GM23248 (cell line): Measurements from ENCODE around the gene RRP1. TPM values are rescaled to one million over a fixed set of nuclear protein-coding genes. Genes with fewer than 3 reads are reported as not detected.

ENCODE experiments used
- DNase-seq: peaks from one replicate; pipeline ENCODE4 v3.0.0-alpha.2; 2015
- H2AFZ ChIP-seq: fragments of 200-600 bp; sonication (generic); 2 replicates; pipeline ENCODE4 v1.6.1; 2016; ENCODE audit warnings: antibody characterized with exemption
- H3F3A ChIP-seq: fragments of 200-600 bp; sonication (generic); 2 replicates; pipeline ENCODE4 v1.6.1; 2016; ENCODE audit warnings: mild to moderate bottlenecking, antibody characterized with exemption, mixed run types; ENCODE audit not compliant: insufficient read depth
- H3K27ac ChIP-seq: fragments of 200-600 bp; sonication (generic); 2 replicates; pipeline ENCODE4 v1.5.1; 2016; ENCODE audit warnings: mild to moderate bottlenecking
- H3K27me3 ChIP-seq: fragments of 200-600 bp; sonication (generic); replicated peaks from 2 replicates; pipeline ENCODE4 v1.6.1; 2016; ENCODE audit warnings: mild to moderate bottlenecking; ENCODE audit not compliant: insufficient read depth
- H3K36me3 ChIP-seq: fragments of 200-600 bp; sonication (generic); 2 replicates; pipeline ENCODE4 v1.6.1; 2016; ENCODE audit warnings: low read depth, mild to moderate bottlenecking
- H3K4me1 ChIP-seq: fragments of 200-600 bp; sonication (generic); 2 replicates; pipeline ENCODE4 v1.6.1; 2016; ENCODE audit warnings: mild to moderate bottlenecking; ENCODE audit not compliant: insufficient read depth
- H3K4me2 ChIP-seq: fragments of 200-600 bp; sonication (generic); one replicate; pipeline ENCODE4 v1.6.1; 2016; ENCODE audit warnings: mild to moderate bottlenecking; ENCODE audit not compliant: unreplicated experiment
- H3K4me3 ChIP-seq: fragments of 200-600 bp; sonication (generic); 2 replicates; pipeline ENCODE4 v1.5.1; 2016; ENCODE audit warnings: mild to moderate bottlenecking
- H3K79me2 ChIP-seq: fragments of 200-600 bp; sonication (generic); 2 replicates; pipeline ENCODE4 v1.6.1; 2016; ENCODE audit warnings: mild to moderate bottlenecking; ENCODE audit not compliant: insufficient read depth
- H3K9ac ChIP-seq: fragments of 200-600 bp; sonication (generic); 2 replicates; pipeline ENCODE4 v1.6.1; 2016; ENCODE audit warnings: mild to moderate bottlenecking
- H3K9me2 ChIP-seq: fragments of 200-600 bp; sonication (generic); 2 replicates; pipeline ENCODE4 v1.6.1; 2016; ENCODE audit warnings: mixed run types, mild to moderate bottlenecking, moderate library complexity; ENCODE audit not compliant: insufficient read depth
- H3K9me3 ChIP-seq: fragments of 200-600 bp; sonication (generic); one replicate; pipeline ENCODE4 v1.6.1; 2017; ENCODE audit warnings: low read depth
- H4K20me1 ChIP-seq: fragments of 200-600 bp; sonication (generic); 2 replicates; pipeline ENCODE4 v1.6.0; 2016; ENCODE audit not compliant: insufficient read depth
- EZH2 ChIP-seq: fragments of 200-600 bp; sonication (generic); IDR thresholded peaks from 2 replicates; pipeline ENCODE4 v1.6.1; 2018; ENCODE audit warnings: antibody characterized with exemption, mild to moderate bottlenecking; ENCODE audit not compliant: insufficient read depth, poor library complexity, severe bottlenecking
- EZH2phosphoT487 ChIP-seq: fragments of 200-600 bp; sonication (generic); IDR thresholded peaks from 2 replicates; pipeline ENCODE4 v1.6.1; 2018; ENCODE audit warnings: antibody characterized with exemption, moderate library complexity, mild to moderate bottlenecking, low read depth; ENCODE audit not compliant: insufficient read depth
- WGBS, 2 experiments: methylation state at CpG; one replicate each; pipeline ENCODE4 v1.1.6; 2015 to 2017; ENCODE audit warnings: low lambda C conversion rate in 2 of 2, low coverage in 1 of 2; ENCODE audit errors: missing lambda C conversion rate in 2 of 2; 5-methylcytosine and 5-hydroxymethylcytosine counted together
- in situ Hi-C: fragments of 300-500 bp; cut with MboI; formaldehyde crosslinking; loops from 2 replicates; pipeline ENCODE4 v1.15.0; 2020
- polyA plus RNA-seq: library from polyadenylated mRNA; unstranded; fragments of >200 nt; fragmentation: Nextera tagmentation; extraction: Ambion mirVana; gene quantifications from 2 replicates; pipeline ENCODE4 v1.2.1, GENCODE V29; 2016
- total RNA-seq: library from RNA; depleted of rRNA; stranded (reverse); fragments of >200 nt; shearing (Covaris generic); gene quantifications from 2 replicates; pipeline ENCODE4 v1.2.3, GENCODE V29; 2014

The RRP1 gene
- total and polyA plus RNA-seq, 2 experiments from 2014 or later, result 17.6 to 22.3 TPM

GRCh38 chr21:43772425-43772821, 17.0 kb upstream of the RRP1 start:
- 67 to 72% methylated on average over 6 of the region's 6 CpGs for WGBS, 2 experiments
- H2AFZ ChIP-seq, result no peak overlapping the region
- H3K79me2 ChIP-seq, result peaks cover 24% of the 10 kb centered on the region
- H3K4me1 ChIP-seq, result peaks cover 8% of the 10 kb centered on the region
- no peaks in the 10 kb centered on the region for H3F3A ChIP-seq
- H3K9me3 ChIP-seq, result no peaks in the 10 kb centered on the region
- in situ Hi-C loops, result no loop called here
- DNase-seq, result no peak
- no peaks in the 10 kb centered on the region for H4K20me1 ChIP-seq
- no peaks in the 10 kb centered on the region for H3K9me2 ChIP-seq
- no peaks in the 10 kb centered on the region for H3K27me3 ChIP-seq
- no peak overlapping the region for H3K9ac ChIP-seq
- H3K4me2 ChIP-seq, result no peak overlapping the region
- H3K4me3 ChIP-seq, result no peak overlapping the region
- H3K27ac ChIP-seq, result no peak overlapping the region
- TF ChIP-seq EZH2phosphoT487 (no peak), EZH2 (no peak)
- peaks cover 9% of the 10 kb centered on the region for H3K36me3 ChIP-seq

DNA sequence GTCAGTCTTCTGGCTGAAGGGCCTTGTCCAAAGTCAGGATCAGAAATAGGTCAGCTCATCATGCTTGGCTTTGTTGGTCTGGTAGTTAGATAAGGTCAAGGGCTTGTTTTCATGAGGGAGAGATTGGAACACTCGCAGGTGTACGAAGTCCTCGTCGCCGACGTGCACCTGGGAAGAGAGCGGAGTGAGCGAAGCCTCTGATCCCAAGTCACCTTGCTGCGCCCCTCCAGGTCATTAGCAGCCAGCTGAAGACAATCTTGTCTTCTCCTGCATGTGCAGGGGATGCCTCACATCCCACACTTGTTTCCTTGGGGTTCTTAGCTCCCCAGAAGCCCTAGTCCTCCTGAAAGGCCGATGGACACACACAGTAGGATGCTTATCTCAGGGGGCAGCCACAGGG, 15.2 kb upstream of the RRP1 start:
- no peaks in the 10 kb centered on the region for H3K27me3 ChIP-seq
- no peak overlapping the region for H3K9ac ChIP-seq
- TF ChIP-seq EZH2phosphoT487 (no peak), EZH2 (no peak)
- no peak overlapping the region for H3K27ac ChIP-seq
- no peak overlapping the region for H2AFZ ChIP-seq
- no peak overlapping the region for H3K4me2 ChIP-seq
- no peaks in the 10 kb centered on the region for H4K20me1 ChIP-seq
- no peaks in the 10 kb centered on the region for H3K9me2 ChIP-seq
- H3K36me3 ChIP-seq, result peaks cover 9% of the 10 kb centered on the region
- in situ Hi-C loops, result no loop called here
- H3K9me3 ChIP-seq, result no peaks in the 10 kb centered on the region
- no peaks in the 10 kb centered on the region for H3F3A ChIP-seq
- H3K4me1 ChIP-seq, result no peaks in the 10 kb centered on the region
- DNase-seq, result no peak
- H3K4me3 ChIP-seq, result 0 out of 2 replicates have a peak overlapping the region, but pooled peaks have one; percentile 92
- peaks cover 24% of the 10 kb centered on the region for H3K79me2 ChIP-seq
- WGBS, 2 experiments, result 97 to 99% methylated on average over 10 of the region's 10 CpGs

DNA sequence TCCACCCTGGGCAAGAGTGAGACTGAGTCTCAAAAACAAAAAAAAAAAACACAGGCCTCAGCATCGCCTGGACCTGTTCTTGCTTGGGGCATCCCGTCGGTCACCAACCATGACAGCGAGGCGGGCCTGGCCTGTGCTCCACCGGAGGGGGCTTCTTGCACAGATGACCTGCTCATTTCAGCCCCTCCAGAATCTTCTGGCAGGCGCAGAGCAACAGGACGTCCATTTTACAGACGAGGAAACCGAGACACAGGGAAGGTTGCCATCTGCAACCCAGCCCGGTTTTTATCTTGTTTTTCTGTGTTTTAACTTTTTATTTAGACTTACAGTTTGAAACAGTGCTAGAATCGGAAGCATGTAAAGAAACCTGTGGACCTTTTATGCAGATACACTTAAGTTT, 14.2 kb upstream of the RRP1 start:
- TF ChIP-seq EZH2phosphoT487, result no peak
- WGBS, 2 experiments, result 62 to 72% methylated on average over 12 of the region's 12 CpGs
- in situ Hi-C loops, result no loop called here
- Histone ChIP-seq H3K4me3 (peak overlapping the region; percentile 92), H3F3A (no peaks in the 10 kb centered on the region), H2AFZ (peak overlapping the region; percentile 78), H3K9me2 (no peaks in the 10 kb centered on the region), H4K20me1 (no peaks in the 10 kb centered on the region), H3K79me2 (peaks cover 24% of the 10 kb centered on the region), H3K4me2 (peak overlapping the region; percentile 86), H3K9me3 (no peaks in the 10 kb centered on the region), H3K27ac (0 out of 2 replicates have a peak overlapping the region, but pooled peaks have one; percentile 48), H3K36me3 (peaks cover 9% of the 10 kb centered on the region), H3K9ac (peak overlapping the region; percentile 86), H3K27me3 (no peaks in the 10 kb centered on the region), H3K4me1 (no peaks in the 10 kb centered on the region)
- DNase-seq, result no peak

GRCh38 chr21:43775795-43776430, 13.5 kb upstream of the RRP1 start, which contains the start of gene CSTB:
CSTB (minus strand) TSS chr21:43776308; CDS start chr21:43776269, 39 bp downstream.
- Histone ChIP-seq H4K20me1 (no peaks in the 10 kb centered on the region), H3K4me2 (peak within 1 kb of the TSS; percentile 86), H3K4me3 (peak within 1 kb of the TSS; percentile 92), H3K9me2 (no peaks in the 10 kb centered on the region), H3K27ac (peak within 1 kb of the TSS; percentile 48), H2AFZ (peak within 1 kb of the TSS; percentile 78), H3K4me1 (no peaks in the 10 kb centered on the region), H3K9me3 (no peaks in the 10 kb centered on the region), H3K79me2 (peaks cover 24% of the 10 kb centered on the region), H3K27me3 (no peaks in the 10 kb centered on the region), H3K36me3 (peaks cover 9% of the 10 kb centered on the region), H3K9ac (peak within 1 kb of the TSS; percentile 86), H3F3A (no peaks in the 10 kb centered on the region)
- TF ChIP-seq EZH2, result no peak
- TF ChIP-seq EZH2phosphoT487, result no peak
- WGBS, 2 experiments, result 2% methylated on average over 39 to 44 of the region's 71 CpGs
- in situ Hi-C loops, result no loop called here
- peak; percentile 79 for DNase-seq

- 96% methylated on average over 4 to 5 of the region's 5 CpGs for WGBS, 2 experiments
These were observed 11.4 kb upstream of the RRP1 start for GRCh38 chr21:43777953-43778352.

More at GRCh38 chr21:43777953-43778352, 11.4 kb upstream of the RRP1 start:
- in situ Hi-C loops, result no loop called here
- Histone ChIP-seq H2AFZ (no peak overlapping the region), H4K20me1 (no peaks in the 10 kb centered on the region), H3K27me3 (no peaks in the 10 kb centered on the region), H3K4me1 (no peaks in the 10 kb centered on the region), H3K9me2 (no peaks in the 10 kb centered on the region), H3K9me3 (no peaks in the 10 kb centered on the region), H3K4me3 (no peak overlapping the region), H3K36me3 (peaks cover 9% of the 10 kb centered on the region), H3K79me2 (peaks cover 24% of the 10 kb centered on the region), H3K4me2 (no peak overlapping the region), H3K27ac (no peak overlapping the region), H3K9ac (no peak overlapping the region), H3F3A (no peaks in the 10 kb centered on the region)
- no peak for DNase-seq
- TF ChIP-seq EZH2 (no peak), EZH2phosphoT487 (no peak)
